ENCODE data around the gene PITPNC1.

DNA sequence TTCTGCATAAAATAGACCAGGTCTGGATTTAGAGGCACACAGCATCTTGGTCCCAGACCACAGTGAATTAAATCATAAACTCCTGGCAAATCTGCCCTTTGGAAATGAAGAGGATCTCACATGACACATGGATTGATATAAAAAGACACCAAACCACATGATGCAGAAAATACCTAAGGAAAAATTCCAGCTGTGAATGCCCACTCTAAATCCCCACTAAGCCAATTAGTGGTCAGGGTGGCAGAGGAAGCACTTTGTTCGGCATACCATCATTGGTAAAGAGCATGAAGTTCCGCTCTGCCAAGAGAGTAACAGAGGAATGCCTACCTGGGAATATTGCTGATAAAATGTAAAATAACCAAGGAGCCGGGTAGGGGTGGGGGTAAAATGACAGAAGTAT, 308.3 kb downstream of the PITPNC1 start:
- TF ChIP-seq, protein P1, sequence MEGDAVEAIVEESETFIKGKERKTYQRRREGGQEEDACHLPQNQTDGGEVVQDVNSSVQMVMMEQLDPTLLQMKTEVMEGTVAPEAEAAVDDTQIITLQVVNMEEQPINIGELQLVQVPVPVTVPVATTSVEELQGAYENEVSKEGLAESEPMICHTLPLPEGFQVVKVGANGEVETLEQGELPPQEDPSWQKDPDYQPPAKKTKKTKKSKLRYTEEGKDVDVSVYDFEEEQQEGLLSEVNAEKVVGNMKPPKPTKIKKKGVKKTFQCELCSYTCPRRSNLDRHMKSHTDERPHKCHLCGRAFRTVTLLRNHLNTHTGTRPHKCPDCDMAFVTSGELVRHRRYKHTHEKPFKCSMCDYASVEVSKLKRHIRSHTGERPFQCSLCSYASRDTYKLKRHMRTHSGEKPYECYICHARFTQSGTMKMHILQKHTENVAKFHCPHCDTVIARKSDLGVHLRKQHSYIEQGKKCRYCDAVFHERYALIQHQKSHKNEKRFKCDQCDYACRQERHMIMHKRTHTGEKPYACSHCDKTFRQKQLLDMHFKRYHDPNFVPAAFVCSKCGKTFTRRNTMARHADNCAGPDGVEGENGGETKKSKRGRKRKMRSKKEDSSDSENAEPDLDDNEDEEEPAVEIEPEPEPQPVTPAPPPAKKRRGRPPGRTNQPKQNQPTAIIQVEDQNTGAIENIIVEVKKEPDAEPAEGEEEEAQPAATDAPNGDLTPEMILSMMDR (IDR thresholded peaks at IDR 0.05): no peak
- TF ChIP-seq POLR2A (IDR thresholded peaks at IDR 0.05) (no peak), POLR2AphosphoS5 (IDR thresholded peaks at IDR 0.05; ENCODE audit: insufficient read depth in 1 of 2, low read depth in 1 of 2) (no peak)
